GM10847 (cell line): Measurements from ENCODE around the gene IFI27.

ENCODE experiments used
- POLR2A ChIP-seq: IDR thresholded peaks from 2 replicates; pipeline ENCODE4 v1.6.1; 2011; ENCODE audit not compliant: insufficient read length; ENCODE audit errors: extremely low read depth

IFI27 gene

DNA sequence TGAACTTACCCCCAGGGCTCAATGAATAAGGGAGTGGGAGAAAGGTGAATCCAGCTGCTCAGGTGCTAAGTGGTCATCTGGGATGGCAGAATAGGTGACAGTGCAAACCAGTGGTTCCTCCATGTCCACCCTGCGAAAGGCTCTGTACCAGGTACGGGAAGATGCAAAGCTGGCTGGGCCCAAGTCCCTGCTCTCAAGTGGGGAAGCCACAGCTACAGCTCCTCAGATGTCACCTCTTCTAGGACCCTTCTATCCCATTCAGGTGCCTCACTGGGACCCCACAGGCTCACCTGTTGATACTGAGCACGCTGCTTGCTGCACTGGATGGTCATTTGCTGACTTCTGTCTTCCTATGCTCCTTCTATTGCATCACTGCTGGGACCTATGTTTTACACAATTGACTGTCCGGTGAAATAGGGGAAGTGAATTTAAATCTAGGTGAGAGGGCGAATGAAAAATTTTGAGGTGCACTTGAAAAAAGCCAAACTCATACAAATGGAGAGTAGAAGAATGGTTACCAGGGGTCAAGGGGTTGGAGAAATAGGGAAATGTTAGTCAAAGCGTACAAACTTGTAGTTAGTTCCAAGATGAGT is 43.3 kb downstream of the IFI27 start:
- no peak for TF ChIP-seq POLR2A

DNA sequence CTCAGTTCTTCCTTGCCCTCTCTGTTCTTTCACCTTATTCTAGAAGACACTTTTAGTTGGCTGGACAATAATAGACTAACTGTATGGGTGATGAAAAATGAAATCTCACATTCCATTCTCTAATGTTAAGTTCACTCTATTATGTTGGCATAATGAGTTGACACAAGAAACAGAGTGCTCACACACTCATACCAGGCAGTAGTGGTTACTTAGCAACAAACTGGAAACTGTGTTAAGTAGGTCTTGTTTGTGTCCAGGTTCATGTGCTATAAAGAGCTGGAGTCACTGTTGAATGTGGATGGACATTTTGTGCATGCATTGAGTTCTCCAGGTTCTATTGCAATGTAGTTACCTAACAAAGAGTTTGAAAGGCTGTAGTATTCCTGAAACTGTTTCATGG is 46.7 kb downstream of the IFI27 start:
- TF ChIP-seq POLR2A = no peak

DNA sequence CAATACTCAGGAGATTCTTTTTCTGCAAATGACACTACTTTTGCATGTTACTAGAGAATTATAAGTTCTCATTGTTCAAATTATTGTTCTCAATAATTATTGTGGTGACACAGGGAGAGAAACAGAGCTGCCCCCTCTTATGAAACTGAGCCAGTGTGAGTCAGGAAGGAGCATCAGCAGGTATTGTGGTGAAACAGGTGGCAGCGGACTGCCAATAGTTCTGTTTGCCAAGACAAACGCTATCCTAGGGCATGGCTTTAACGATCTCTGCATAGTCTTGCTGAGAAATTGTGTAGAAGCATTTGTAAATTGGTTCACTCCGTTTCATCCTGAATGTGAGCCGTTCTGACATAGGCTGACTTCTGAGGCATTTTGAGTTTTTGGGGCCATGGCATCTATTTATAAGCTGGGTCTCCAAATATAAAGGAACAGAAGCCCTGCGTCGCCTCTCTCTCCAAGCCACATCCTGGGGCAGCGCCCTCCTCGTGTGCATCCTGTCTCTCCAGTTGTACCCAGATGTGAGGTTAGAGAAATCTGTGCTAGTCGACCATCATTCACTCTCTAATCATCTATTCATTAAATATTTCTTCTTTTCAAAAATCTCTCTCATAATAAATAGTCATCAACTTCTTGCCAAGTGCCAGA is 47.8 kb downstream of the IFI27 start:
- no peak for TF ChIP-seq POLR2A

DNA sequence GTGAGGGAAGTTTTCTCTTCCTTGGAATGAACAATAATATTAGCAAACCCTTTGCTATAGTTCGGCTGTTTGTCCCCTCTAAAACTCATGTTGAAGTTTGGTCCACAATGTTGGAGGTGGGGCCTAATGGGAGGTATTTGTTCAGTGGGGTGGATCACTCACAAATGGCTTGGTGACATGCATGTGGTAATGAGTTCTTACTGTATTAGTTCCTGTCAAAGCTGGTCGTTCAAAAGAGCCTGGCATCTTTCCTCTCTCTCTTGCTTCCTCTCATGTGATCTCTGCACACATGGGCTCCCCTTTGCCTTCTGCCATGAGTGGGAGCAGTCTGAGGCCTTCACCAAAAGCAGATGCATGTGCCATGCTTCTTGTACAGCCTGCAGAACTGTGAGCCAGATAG is 50.5 kb downstream of the IFI27 start:
- TF ChIP-seq POLR2A = no peak

DNA sequence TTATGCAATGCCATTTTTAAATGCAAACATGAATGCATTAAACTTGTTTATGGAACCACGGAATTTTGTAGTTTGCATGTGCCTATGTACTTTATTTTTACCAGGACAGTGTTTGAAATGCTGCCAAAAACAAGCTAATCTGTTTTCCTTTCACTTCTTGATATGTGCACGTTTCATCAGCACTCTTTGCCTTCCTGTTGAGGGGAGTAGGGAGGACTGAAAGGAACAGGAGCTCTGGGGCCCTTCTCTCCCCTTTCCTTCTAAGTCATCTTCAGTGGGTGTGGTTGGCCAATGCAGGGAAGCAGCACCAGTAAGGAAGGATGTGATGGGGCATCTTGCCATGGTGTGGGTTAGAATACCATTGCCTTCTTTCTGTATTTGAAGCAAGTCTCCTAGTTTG is 51.4 kb downstream of the IFI27 start:
- no peak for TF ChIP-seq POLR2A

DNA sequence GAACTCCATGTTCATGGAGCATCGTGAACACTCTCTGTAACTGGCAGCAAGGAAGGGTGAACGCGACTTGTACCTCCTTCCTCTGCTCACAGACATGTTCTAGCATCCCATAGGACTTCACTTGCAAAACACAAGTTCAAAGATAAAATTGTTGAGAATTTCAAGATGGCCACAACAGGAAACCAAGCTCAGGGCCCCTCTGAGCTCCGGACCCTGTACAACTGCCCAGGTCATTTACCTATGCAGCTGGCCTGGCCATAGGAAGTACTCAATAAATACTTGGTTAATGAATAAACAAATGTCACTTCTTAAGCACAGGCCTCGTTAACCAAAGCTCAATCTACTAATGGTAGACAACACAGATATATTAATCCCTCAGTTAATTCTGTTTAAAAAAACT is 51.9 kb downstream of the IFI27 start:
- no peak for TF ChIP-seq POLR2A

DNA sequence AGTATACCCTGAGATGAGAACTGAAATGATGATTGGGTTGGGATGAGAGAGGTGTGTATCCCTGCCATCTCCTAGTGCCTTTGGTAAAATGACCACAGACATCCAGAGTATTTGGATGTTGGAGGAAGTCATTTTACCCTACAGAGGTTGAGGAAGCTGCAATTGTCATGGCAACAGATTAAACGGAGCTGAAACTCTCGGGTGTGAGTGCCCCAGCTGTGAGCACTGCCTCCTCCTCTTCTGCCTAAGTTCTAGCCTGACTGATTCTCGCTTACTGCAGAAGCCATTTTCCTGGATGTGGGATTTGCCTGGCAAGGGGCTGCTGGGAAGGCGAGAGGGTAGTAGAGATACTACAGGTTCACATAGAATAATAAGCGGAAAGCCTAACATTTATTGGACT is 53.3 kb downstream of the IFI27 start:
- no peak for TF ChIP-seq POLR2A

DNA sequence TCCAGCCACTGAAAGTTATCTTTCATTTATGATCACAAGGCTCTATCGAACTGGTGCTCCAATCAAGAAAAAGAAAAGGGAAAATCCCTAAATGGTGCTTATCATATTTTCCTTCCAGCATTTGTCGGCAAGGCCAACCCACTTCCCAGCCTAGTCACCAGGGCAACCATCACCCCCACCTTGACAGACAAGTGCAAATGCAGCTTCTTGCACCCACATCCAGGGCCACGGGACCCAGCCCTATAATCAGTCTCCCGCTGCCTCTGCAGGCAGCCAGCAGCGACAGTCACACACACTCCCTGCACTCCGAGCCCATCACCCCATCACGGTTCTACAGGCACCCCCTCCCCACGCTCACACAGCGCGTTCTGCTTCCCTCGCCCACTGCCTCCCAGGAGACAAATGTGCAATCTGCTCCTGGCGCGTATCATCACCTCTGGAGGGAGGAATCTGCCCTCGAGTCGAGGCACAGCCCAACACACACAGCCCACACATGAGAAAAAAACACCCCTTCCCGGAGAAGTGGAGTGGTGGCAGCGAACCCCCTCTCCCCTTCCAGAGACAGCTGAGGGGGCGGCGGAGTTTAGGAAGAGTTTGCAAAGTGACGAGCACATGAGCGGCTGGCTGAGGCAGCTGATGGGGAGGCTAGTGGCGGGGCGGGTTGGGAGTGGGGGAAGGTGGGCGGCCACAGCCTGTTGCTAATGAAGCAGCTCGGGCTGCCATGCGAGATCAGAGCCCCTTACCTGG is 54.3 kb downstream of the IFI27 start:
- no peak for TF ChIP-seq POLR2A

DNA sequence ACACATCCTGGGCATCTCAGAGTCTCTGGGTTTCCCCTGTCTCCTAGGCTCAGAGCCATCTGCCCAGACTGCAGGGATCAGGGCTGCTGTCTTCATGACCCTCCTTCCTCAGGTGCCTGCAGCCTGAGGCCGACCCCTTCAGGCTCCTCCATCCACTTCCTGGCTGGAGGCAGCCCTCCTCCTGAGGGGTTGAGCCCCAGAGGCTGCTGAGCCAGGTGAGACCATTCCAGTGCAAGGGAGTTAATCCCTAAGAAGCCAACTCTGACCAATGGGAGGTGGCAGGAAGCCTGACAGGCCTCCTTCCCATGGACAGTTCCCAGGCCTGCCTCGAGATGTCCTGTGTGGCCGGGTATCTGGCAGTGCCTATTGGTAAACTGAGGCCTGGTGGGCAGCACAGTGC is 55.2 kb downstream of the IFI27 start:
- no peak for TF ChIP-seq POLR2A
